ENCODE data around the gene ALDH9A1. TPM values are rescaled to one million over a fixed set of nuclear protein-coding genes. Genes with fewer than 3 reads are reported as not detected.

Gene ALDH9A1
- total RNA-seq, 1 donor from 2014 or later = 68.2 TPM

DNA sequence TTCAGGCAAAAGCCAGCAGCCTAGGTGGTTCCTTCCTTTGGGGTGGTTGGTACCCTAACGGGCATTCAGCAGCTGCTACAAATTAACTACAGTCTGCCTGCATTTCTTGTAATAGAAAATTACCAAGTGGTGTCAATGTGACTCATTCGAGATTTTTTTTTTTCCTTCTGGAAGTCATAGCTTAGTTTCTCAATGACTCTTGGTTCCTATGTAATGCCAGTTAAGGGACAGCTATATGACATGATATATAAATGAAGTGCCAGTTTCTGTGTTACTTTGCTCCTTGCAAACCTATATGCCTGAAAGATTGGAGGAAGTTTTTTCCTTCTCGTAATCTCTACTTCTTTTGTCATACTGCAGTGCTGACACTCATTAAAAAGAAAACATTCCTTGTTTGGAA, 64.7 kb downstream of the ALDH9A1 start:
- Histone ChIP-seq H3K27ac (ENCODE audit: low read depth, low read length) (no peak overlapping the region), H3K79me2 (ENCODE audit: insufficient read depth, low read length) (peaks cover 67% of the 10 kb centered on the region), H3K27me3 (ENCODE audit: insufficient read depth, low read length) (no peaks in the 10 kb centered on the region), H3K9me3 (ENCODE audit: insufficient read depth, low read depth, low read length) (no peaks in the 10 kb centered on the region), H3K4me2 (ENCODE audit: low read length) (peak overlapping the region; percentile 36), H3K36me3 (ENCODE audit: insufficient read depth, low read length) (no peaks in the 10 kb centered on the region), H4K20me1 (ENCODE audit: insufficient read depth, low read length) (peaks cover 58% of the 10 kb centered on the region), H3K4me3 (ENCODE audit: insufficient read depth, low read depth, low read length) (no peak overlapping the region), H2AFZ (ENCODE audit: low read depth, low read length) (no peak overlapping the region), H3K9ac (ENCODE audit: low read length) (no peak overlapping the region), H3K4me1 (ENCODE audit: insufficient read depth, low read length) (peaks cover 26% of the 10 kb centered on the region)
- TF ChIP-seq EZH2 (IDR thresholded peaks at IDR 0.05; ENCODE audit: insufficient read depth, low read length) (no peak), CTCF (IDR thresholded peaks at IDR 0.05; ENCODE audit: insufficient read depth, low read depth, low read length) (no peak)
- H3K27me3 Mint-ChIP-seq (ENCODE audit: low read depth, unreplicated experiment) = no peaks in the 10 kb centered on the region
- no peaks in the 10 kb centered on the region for H3K9me3 Mint-ChIP-seq (ENCODE audit: unreplicated experiment)
- peaks cover 2% of the 10 kb centered on the region for H3K36me3 Mint-ChIP-seq (ENCODE audit: low read depth, unreplicated experiment)
- no peak for FAIRE-seq
- DNase-seq (ENCODE audit: low read depth) = peak; percentile 41
- peak overlapping the region; percentile 27 for H3K4me3 Mint-ChIP-seq (ENCODE audit: unreplicated experiment)
- no peak overlapping the region for H3K27ac Mint-ChIP-seq (ENCODE audit: unreplicated experiment)
- peaks cover 35% of the 10 kb centered on the region for H3K4me1 Mint-ChIP-seq (ENCODE audit: low read depth, unreplicated experiment)

DNA sequence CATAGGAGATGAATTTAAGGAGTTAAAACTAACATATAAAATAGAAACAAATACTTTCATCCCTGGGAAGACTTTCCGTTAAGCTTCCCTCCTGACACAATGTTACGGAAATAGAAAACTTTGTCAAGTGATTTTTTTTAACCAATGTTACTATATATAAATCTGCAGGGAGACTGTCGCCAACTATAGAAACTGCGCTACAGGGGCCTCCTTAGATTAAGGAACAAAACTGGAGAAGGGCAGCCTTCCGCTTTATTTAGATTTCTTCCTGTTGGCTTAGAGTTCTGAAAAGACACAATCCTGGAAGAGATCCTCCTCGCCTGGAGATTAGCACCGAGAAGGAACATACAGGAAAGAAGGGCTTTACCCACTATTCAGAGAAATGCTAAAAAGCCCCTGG, 65.9 kb downstream of the ALDH9A1 start:
- Histone ChIP-seq H3K4me2 (ENCODE audit: low read length) (peak overlapping the region; percentile 94), H3K4me3 (ENCODE audit: insufficient read depth, low read depth, low read length) (peak overlapping the region; percentile 96), H3K27ac (ENCODE audit: low read depth, low read length) (peak overlapping the region; percentile 80), H3K36me3 (ENCODE audit: insufficient read depth, low read length) (no peaks in the 10 kb centered on the region), H3K4me1 (ENCODE audit: insufficient read depth, low read length) (peaks cover 23% of the 10 kb centered on the region), H3K9ac (ENCODE audit: low read length) (peak overlapping the region; percentile 91), H3K79me2 (ENCODE audit: insufficient read depth, low read length) (peaks cover 59% of the 10 kb centered on the region), H3K27me3 (ENCODE audit: insufficient read depth, low read length) (no peaks in the 10 kb centered on the region), H4K20me1 (ENCODE audit: insufficient read depth, low read length) (peaks cover 49% of the 10 kb centered on the region), H2AFZ (ENCODE audit: low read depth, low read length) (no peak overlapping the region), H3K9me3 (ENCODE audit: insufficient read depth, low read depth, low read length) (no peaks in the 10 kb centered on the region)
- Mint-ChIP-seq H3K9me3 (ENCODE audit: unreplicated experiment) (no peaks in the 10 kb centered on the region), H3K4me1 (ENCODE audit: low read depth, unreplicated experiment) (peaks cover 27% of the 10 kb centered on the region), H3K27ac (ENCODE audit: unreplicated experiment) (no peak overlapping the region), H3K27me3 (ENCODE audit: low read depth, unreplicated experiment) (no peaks in the 10 kb centered on the region), H3K36me3 (ENCODE audit: low read depth, unreplicated experiment) (peaks cover 2% of the 10 kb centered on the region), H3K4me3 (ENCODE audit: unreplicated experiment) (no peak overlapping the region)
- no peak for TF ChIP-seq EZH2 (IDR thresholded peaks at IDR 0.05; ENCODE audit: insufficient read depth, low read length)
- no peak for TF ChIP-seq CTCF (IDR thresholded peaks at IDR 0.05; ENCODE audit: insufficient read depth, low read depth, low read length)
- DNase-seq (ENCODE audit: low read depth) = no peak
- no peak for FAIRE-seq

GRCh38 chr1:165632152-165632469, 66.3 kb downstream of the ALDH9A1 start:
- Mint-ChIP-seq H3K9me3 (ENCODE audit: unreplicated experiment) (no peaks in the 10 kb centered on the region), H3K36me3 (ENCODE audit: low read depth, unreplicated experiment) (peaks cover 2% of the 10 kb centered on the region), H3K27me3 (ENCODE audit: low read depth, unreplicated experiment) (no peaks in the 10 kb centered on the region), H3K27ac (ENCODE audit: unreplicated experiment) (no peak overlapping the region), H3K4me3 (ENCODE audit: unreplicated experiment) (no peak overlapping the region), H3K4me1 (ENCODE audit: low read depth, unreplicated experiment) (peaks cover 24% of the 10 kb centered on the region)
- Histone ChIP-seq H3K4me2 (ENCODE audit: low read length) (peak overlapping the region; percentile 94), H3K4me1 (ENCODE audit: insufficient read depth, low read length) (peaks cover 21% of the 10 kb centered on the region), H3K36me3 (ENCODE audit: insufficient read depth, low read length) (no peaks in the 10 kb centered on the region), H3K27ac (ENCODE audit: low read depth, low read length) (peak overlapping the region; percentile 80), H3K9ac (ENCODE audit: low read length) (peak overlapping the region; percentile 91), H4K20me1 (ENCODE audit: insufficient read depth, low read length) (peaks cover 45% of the 10 kb centered on the region), H2AFZ (ENCODE audit: low read depth, low read length) (peak overlapping the region; percentile 76), H3K27me3 (ENCODE audit: insufficient read depth, low read length) (no peaks in the 10 kb centered on the region), H3K4me3 (ENCODE audit: insufficient read depth, low read depth, low read length) (peak overlapping the region; percentile 96), H3K79me2 (ENCODE audit: insufficient read depth, low read length) (peaks cover 57% of the 10 kb centered on the region), H3K9me3 (ENCODE audit: insufficient read depth, low read depth, low read length) (no peaks in the 10 kb centered on the region)
- FAIRE-seq (no peak), DNase-seq (ENCODE audit: low read depth) (no peak)
- TF ChIP-seq EZH2 (IDR thresholded peaks at IDR 0.05; ENCODE audit: insufficient read depth, low read length) = no peak
- no peak for TF ChIP-seq CTCF (IDR thresholded peaks at IDR 0.05; ENCODE audit: insufficient read depth, low read depth, low read length)

Measured in astrocyte (in vitro differentiated cells and primary cell).